Measurements from ENCODE around the gene SCAF11.

SCAF11 gene

DNA sequence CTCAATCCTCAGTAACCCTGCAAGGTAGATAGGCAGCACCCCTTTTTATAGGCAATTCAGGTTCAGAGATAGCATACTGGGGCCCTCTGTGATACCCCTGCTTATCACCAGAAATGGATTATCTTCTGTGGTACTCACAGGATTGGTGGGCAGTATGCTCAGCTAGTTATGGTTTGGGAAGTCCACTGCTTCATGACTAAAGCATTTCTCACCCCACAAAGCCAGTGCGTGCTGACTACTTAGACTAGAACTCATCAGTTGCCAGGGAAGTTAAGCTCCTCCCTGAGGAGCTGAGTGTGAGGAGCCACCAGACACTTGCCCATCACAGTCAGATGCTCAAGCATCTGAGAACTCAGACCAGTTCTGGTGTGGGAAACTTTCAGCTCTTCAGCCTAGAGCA lies 76.3 kb downstream of the SCAF11 start:
- no peak for DNase-seq

DNA sequence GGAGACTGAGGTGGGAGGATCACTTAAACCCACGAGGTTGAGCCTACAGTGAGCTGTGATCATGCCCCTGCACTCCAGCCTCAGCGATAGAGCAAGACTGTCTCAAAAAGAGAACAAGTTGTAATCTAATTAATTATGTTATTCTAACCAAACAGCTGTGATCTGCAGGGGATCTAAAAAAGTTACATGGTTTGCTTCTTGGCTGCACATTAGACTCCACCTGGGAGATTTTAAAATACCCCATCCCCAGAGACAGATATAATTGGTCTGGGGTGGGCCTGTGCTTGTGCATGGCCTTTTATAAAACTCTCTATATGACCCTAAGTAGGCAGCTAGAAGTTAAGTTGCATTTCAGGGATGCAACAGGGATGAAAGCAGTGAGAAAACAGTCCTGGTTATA lies 76.7 kb downstream of the SCAF11 start:
- no peak for DNase-seq

DNA sequence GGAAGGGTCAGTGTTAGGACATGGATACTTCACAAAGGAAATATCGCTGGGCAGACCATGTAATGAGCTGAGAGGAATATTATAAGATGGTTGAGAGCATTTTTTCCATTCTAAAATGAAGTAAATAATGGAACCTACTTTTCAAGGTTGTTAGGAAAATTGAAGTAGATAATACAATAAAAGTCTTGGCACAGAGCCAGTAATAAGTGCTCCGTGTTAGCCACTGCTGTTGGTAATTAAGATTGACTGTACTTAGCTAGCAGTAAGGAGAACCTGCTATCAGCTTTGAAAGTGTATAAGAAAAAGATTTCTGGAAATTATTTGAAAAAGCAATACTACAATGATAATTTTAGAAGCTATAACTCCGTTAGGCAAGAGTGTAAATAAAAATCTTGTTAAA lies 77.6 kb downstream of the SCAF11 start:
- DNase-seq, result peak; percentile 50

DNA sequence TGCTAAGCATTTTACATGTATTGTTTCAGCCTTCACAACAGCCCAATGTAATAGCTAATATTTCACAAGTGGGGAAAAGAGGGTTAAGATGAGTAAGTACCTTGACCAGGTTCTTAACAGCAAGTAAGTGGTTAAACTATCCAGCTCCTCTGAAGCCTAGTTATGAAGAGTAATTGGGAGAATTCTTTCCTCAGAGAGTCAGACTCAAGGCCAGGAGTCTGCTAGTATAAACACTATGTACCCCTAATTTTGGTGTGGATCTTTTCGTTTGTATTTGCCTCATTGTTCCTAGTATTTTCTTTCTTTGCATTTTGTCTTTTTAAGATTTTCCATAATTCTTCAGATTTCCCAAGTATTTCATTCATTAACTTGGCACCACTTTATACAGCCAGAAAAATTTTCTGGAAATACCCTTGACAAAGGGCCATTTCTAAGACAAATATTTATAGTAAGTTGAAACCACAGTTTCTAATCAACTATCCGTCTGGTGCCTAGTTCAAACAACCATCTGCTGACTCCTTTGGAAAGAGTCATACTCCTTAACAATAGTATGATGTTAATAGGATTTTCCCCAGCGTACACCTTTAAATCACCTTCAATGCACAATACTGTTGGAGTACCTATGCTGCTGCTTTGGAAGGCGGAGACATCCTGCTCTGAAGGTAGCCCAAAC lies 81.2 kb downstream of the SCAF11 start:
- no peak for DNase-seq

DNA sequence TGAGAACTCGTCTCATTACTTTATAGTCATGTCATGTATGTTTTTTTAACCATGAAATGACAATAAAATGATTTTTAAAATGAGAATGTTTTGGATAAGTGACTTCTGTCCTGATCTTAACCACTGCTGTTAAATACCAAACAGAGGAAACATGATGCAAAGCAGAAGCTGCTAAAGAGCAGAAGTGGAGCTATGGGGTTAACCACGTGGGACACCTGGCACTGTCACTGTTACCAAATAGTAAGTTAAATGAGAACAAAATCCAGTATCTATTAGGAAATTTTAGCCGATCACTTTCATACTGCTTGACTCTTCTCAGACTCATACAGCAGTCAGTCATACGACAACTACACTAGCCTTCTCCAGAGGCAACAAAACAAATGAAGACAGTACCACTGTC lies 82.4 kb downstream of the SCAF11 start:
- DNase-seq, result no peak

DNA sequence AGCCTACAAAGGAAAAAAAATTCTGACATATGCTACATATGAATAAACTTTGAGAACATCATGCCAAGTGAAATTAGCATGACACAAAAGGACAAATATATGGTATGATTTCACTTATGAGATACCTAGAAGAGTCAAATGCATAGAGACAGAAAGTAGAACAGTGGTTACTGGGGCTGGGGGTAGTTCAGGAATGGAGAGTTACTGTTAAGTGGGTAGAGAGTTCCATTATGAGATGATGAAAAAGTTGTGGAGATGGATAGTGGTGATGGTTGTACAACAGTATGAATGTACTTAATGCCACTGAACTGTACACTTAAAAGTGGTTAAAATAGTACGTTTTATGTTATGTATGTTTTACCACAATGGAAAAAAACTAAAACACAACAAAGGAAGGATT lies 92.3 kb downstream of the SCAF11 start:
- no peak for DNase-seq

DNA sequence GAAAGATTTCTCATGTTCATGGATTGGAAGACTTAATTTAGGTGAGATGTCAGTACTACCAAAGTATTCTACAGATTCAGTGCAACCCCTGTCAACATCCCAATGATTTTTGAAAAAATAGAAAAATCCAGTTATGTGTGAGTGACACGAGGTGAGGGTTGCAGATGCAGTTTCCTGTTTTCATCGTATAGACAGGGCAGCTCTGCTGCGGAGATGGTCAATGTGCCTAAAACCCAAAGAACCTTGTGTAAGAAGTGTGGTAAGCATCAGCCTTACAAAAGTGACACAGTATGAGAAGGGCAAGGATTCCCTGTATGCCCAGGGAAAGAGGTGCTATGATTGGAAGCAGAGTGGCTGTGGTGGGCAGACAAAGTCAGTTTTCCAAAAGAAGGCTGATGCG lies 94.4 kb downstream of the SCAF11 start:
- DNase-seq, result no peak

DNA sequence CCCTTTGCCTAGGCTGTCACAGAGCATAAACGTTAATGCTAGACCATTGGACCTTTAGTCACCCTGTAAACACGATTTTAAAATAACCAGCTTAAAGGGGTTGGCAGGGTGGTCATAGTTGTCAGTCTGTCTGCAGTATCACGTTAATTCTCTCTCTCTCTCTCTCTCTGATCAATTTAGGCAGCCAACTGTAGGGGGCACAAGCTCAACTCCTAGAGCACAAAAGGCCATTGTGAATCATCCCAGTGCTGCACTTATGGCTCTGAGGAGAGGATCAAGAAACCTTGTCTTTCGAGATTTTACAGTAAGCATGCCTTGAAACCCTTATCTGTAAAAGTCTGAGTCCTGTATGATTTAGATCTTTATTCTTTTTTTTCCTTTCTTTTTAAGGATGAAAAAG lies 97.1 kb downstream of the SCAF11 start:
- DNase-seq, result no peak

DNA sequence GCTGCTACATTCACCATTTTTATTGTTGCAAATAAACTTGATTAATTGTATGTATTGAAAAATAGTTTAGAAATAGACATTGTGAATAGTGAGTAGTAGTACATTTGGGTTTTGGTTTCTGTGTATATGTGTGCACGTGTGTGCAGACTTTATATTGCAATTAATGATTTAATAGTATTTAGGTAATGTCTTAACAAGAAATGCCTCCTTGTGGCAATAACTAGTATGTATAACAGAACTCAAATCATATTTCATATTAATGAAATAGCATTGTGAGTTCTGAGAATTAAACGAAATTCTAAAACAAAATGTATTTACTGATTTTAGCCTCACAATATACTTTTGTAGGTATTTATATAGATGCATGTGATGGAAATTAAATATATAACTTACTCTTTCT lies 100.1 kb downstream of the SCAF11 start:
- DNase-seq, result no peak

DNA sequence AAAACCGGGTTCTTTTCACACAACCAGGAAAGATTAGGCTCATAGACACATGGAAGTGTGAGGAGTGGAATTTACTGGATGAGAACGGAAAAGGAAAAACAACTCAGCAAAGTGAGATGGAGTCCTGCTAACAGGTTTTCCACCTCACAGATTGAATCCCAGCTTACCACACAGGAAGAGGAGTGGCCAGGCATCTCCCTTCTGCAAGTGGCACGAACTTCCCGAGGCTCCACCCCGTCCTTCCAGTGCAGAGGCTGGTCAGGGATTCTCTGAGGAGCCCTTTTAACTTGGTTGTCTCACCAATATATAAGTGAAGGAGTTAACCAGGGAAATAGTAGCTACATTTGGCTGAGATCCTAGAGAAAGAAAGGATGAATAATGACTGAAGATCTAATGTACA lies 102.8 kb downstream of the SCAF11 start:
- DNase-seq, result no peak

DNA sequence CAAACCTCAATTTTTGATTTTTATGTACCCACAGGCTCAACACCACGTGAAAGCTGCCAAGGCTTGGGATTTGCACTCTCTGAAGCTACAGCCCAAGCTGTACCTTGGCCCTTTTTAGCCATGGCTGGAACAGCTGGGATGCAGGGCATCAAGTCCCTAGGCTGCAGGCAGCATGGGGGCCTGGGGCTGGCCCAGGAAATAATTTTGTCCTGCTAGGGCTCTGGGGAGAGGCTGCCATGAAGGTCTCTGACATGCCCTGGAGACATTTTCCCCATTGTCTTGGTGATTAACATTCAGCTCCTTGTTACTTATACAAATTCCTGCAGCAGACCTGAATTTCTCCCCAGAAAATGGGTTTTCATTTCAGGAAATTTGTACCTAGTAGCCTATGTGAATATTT lies 103.7 kb downstream of the SCAF11 start:
- no peak for DNase-seq

DNA sequence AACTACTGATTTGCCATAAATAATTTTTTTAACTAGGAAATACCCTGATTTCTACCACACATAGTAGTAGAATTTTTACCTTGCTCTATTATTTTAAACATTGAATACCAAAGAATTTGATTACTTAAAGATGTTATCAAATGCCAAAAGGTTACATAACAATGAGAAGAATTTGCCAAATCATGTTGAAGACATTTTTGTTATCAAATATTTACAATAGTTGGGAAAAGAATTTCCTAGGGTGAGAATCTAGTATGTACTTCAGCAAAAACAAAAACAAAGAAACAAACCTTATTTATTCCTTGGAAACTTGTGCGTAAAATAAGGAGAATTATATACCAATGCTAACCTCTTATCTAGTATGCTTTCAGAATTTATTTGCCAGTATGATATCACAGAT lies 107.2 kb downstream of the SCAF11 start:
- no peak for DNase-seq

DNA sequence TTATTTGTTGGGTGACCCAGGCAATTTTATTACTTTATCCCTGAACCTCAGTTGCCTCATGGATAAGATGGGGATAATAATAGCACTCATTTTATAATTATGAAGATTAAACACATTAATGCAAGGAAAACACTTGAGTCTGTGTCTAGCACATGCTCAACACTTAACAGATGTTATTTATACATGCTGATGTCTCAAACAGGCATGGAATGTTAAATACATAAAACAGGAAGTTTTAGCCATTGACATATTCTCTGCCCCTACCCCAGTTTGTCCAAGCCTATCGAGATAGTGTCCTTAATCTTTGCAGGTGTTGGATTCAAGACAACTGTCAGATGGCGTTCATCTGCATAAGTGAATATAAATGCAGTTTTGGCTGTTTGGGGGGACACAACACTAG lies 109.8 kb downstream of the SCAF11 start:
- no peak for DNase-seq

DNA sequence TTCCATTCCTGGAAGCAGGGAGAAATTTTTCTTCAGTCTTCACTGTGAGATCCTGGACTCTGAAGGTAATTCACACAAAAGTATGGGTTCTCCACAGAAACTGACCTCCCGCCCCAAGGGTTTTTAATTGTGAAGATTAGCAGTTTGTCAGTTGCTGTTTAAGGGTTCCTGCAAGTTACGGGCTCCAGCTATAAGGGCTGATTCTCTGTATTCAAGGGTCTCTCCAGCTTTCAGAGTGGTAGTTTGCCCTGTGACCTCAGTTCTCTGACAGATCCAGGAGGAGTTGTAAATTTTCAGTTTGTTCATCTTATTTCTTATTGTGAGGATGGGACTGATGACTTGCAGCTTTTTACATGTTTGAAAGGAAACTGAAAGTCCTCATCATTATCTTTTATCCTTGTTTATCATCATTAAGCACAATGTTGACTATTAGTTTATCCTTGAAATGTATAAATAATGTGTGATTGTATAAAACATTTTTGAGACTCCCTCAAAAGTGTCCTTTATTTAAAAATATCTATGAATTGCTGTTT lies 110.9 kb downstream of the SCAF11 start:
- DNase-seq, result peak; percentile 3

DNA sequence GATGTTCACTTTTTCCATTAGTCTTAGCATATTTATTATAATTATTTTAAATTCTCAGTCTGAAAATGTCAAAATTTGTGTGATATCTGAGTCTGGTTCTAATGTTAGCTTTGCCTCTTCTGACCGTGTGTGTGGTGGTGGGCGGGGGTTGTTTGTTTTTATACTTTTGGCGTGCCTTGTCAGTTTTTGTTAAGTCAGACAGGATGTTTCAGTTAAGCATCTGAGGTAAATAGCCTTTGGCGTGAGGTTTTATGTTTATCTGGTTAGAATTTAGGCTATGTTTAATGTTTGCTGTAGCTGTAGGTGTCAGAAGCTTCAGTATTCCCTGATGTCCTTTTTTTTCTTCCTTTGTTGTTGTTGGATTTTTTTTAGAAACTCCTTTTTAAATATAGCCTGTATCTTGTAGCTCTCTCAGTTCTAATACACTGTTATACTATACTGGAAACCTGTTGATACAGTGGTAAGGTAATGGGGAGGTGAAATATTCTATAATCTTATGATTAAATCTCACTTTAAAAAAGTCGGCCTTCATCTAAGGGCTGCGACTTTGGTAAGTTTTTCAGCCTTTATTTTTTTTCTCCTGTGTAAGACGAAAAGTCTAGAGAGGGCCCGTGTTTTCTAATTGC lies 111.6 kb downstream of the SCAF11 start:
- no peak for DNase-seq

DNA sequence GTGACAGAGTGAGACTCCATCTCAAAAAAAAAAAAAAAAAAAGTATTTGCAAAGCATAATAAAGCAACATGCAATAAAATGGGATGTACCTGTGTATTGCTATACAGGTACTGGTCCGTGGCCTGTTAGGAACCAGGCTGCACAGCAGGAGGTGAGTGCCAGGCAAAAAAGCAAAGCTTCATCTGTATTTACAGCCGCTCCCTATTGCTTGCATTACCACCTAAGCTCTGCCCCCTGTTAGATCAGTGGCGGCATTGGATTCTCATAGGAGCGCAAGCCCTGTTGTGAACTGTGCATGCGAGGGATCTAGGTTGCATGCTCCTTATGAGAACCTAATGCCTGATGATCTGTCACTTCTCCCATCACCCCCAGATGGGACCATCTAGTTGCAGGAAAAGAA lies 113.3 kb downstream of the SCAF11 start:
- no peak for DNase-seq

DNA sequence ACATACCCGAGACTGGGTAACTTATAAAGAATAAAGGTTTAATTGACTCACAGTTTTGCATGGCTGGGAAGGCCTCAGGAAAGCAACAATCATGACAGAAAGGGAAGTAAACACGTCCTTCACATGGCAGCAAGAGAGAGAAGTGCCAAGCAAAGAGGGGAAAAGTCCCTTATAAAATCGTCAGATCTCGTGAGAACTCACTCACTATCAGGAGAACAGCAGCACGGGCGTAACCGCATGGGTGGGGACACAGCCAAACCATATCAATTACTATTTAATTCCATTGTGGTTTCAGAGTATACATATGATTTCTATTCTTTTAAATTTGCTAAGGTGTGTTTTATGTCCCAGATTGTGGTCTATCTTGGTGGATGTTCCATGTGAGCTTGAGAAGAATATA lies 117.9 kb downstream of the SCAF11 start:
- DNase-seq, result no peak

All from NCI-H2227 treated with DMSO at 0.1 percent for 48 hours (cell line).